ENCODE results near the gene STARD5. TPM values are rescaled to one million over a fixed set of nuclear protein-coding genes. Genes with fewer than 3 reads are reported as not detected.

The STARD5 gene
- total RNA-seq, 1 experiment from 2014 or later = 1.0 TPM

DNA sequence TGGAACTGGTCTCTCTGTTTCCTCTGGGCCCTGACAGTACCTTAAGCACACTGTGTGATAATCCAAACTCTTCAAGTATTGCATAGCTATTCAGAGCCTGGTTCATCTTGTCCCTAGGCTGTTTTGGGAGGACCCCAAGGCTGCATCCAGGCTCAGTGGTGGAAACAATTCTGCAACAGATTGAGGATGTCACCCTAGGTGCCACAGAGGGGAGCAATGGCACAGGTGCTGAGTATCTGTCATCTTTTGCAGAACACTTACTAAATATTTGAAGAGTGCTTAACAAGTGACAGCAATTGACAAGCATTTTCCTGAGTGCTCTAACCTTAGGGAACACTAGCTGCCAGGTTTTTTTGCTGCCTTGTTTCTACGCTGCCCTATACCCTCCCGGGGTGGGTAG lies 27.8 kb downstream of the STARD5 start:
- intact Hi-C loops (cut with micrococcal nuclease; ENCODE audit: unreplicated experiment) = no loop called here
- Mint-ChIP-seq H3K27ac (ENCODE audit: unreplicated experiment) (no peak overlapping the region), H3K36me3 (ENCODE audit: insufficient read depth, unreplicated experiment) (no peaks in the 10 kb centered on the region), H3K9me3 (ENCODE audit: unreplicated experiment) (no peaks in the 10 kb centered on the region), H3K27me3 (ENCODE audit: insufficient read depth, unreplicated experiment) (peaks cover 11% of the 10 kb centered on the region), H3K4me1 (ENCODE audit: low read depth, unreplicated experiment) (no peaks in the 10 kb centered on the region), H3K4me3 (ENCODE audit: unreplicated experiment) (no peak overlapping the region)
- Histone ChIP-seq H3K36me3 (ENCODE audit: control insufficient read depth, insufficient read depth, low read length) (no peaks in the 10 kb centered on the region), H3K27me3 (replicated peaks; ENCODE audit: control insufficient read depth, insufficient read depth, low read length) (no peaks in the 10 kb centered on the region; the same call in none of the 2 replicates), H3K9me3 (no peaks in the 10 kb centered on the region), H3K4me1 (no peaks in the 10 kb centered on the region), H3K4me3 (ENCODE audit: low read depth, low read length) (no peak overlapping the region)
- CTCF ChIA-PET = no interaction called here
- DNase-seq = no peak
- BruUV-seq (replicated peaks) = no TSS peak
- TF ChIP-seq, protein P1, sequence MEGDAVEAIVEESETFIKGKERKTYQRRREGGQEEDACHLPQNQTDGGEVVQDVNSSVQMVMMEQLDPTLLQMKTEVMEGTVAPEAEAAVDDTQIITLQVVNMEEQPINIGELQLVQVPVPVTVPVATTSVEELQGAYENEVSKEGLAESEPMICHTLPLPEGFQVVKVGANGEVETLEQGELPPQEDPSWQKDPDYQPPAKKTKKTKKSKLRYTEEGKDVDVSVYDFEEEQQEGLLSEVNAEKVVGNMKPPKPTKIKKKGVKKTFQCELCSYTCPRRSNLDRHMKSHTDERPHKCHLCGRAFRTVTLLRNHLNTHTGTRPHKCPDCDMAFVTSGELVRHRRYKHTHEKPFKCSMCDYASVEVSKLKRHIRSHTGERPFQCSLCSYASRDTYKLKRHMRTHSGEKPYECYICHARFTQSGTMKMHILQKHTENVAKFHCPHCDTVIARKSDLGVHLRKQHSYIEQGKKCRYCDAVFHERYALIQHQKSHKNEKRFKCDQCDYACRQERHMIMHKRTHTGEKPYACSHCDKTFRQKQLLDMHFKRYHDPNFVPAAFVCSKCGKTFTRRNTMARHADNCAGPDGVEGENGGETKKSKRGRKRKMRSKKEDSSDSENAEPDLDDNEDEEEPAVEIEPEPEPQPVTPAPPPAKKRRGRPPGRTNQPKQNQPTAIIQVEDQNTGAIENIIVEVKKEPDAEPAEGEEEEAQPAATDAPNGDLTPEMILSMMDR (IDR thresholded peaks at IDR 0.05; ENCODE audit: insufficient read depth in 1 of 2, low read depth in 1 of 2, low read length in 1 of 2, severe bottlenecking in 1 of 2, unreplicated experiment in 1 of 2) = no peak
- POLR2A ChIA-PET = no interaction called here

DNA sequence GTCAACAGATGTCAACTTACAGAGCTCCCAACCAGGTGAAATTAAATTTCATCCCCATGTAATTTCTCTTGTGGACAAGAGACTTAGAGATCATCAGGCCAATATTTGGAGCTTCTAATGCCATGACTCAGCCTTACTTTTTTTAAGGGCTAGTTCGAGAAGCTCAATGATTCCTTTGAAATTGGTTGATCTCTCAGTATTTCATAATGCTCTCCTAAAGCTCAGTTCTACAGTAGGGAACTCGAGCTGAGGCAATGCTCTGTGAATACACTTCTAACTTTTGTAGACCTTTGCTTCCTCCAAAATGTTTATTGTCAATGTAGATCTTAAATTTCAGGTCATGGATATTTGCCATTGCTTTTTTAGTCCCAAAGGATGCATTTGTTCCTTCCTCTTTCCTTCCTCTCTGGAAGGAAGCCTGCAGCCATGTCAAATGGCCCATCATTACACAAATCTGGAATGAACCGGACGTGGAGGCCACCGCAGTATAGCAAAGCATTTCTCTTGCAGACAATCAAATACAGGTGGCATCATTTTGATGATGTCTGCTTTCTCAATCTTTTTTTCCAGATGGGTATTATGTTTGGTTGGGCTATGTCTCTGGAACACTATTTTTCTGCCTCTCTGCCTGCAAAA lies 28.3 kb downstream of the STARD5 start:
- TF ChIP-seq, protein P1 (IDR thresholded peaks at IDR 0.05; ENCODE audit: insufficient read depth in 1 of 2, low read depth in 1 of 2, low read length in 1 of 2, severe bottlenecking in 1 of 2, unreplicated experiment in 1 of 2) = no peak
- DNase-seq = no peak
- Histone ChIP-seq H3K27me3 (replicated peaks; ENCODE audit: control insufficient read depth, insufficient read depth, low read length) (no peaks in the 10 kb centered on the region; the same call in none of the 2 replicates), H3K36me3 (ENCODE audit: control insufficient read depth, insufficient read depth, low read length) (no peaks in the 10 kb centered on the region), H3K4me3 (ENCODE audit: low read depth, low read length) (no peak overlapping the region), H3K9me3 (no peaks in the 10 kb centered on the region), H3K4me1 (no peaks in the 10 kb centered on the region)
- Mint-ChIP-seq H3K27ac (ENCODE audit: unreplicated experiment) (no peak overlapping the region), H3K36me3 (ENCODE audit: insufficient read depth, unreplicated experiment) (no peaks in the 10 kb centered on the region), H3K27me3 (ENCODE audit: insufficient read depth, unreplicated experiment) (peaks cover 11% of the 10 kb centered on the region), H3K9me3 (ENCODE audit: unreplicated experiment) (no peaks in the 10 kb centered on the region), H3K4me3 (ENCODE audit: unreplicated experiment) (no peak overlapping the region), H3K4me1 (ENCODE audit: low read depth, unreplicated experiment) (no peaks in the 10 kb centered on the region)
- POLR2A ChIA-PET = no interaction called here
- CTCF ChIA-PET = interaction anchor here (0.6 kb wide), 1 partner anchor 20 kb away, joined by 3 read pairs; no protein-coding TSS in a partner anchor
- no TSS peak for BruUV-seq (replicated peaks)
- intact Hi-C loops (cut with micrococcal nuclease; ENCODE audit: unreplicated experiment) = no loop called here

DNA sequence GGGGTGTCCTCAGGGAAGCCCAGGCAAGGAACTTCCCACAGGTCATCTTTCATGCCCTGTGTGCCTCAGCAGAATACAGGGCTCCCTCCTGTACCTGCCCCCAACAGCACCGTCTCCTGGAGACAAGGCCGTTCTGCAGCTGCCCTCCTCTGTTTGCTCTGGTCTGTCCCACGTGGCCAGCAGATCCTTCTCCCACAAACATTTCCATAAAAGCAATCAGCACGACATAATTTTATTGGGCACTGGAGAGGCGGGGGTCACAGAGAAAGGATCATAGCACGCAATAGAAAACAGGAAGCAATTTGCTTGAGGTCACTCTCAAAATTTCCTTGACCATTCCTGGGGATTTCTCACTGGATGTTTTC lies 29.4 kb downstream of the STARD5 start:
- CTCF ChIA-PET = no interaction called here

More for the DNA sequence above, 29.4 kb downstream of the STARD5 start:
- H3K36me3 Mint-ChIP-seq (ENCODE audit: insufficient read depth, unreplicated experiment) = no peaks in the 10 kb centered on the region
- BruUV-seq (replicated peaks) = no TSS peak
- H3K9me3 ChIP-seq = no peaks in the 10 kb centered on the region
- no peaks in the 10 kb centered on the region; the same call in none of the 2 replicates for H3K27me3 ChIP-seq (replicated peaks; ENCODE audit: control insufficient read depth, insufficient read depth, low read length)
- DNase-seq = no peak
- POLR2A ChIA-PET = no interaction called here
- no peaks in the 10 kb centered on the region for H3K4me1 ChIP-seq
- no peaks in the 10 kb centered on the region for H3K9me3 Mint-ChIP-seq (ENCODE audit: unreplicated experiment)
- TF ChIP-seq, protein P1 (IDR thresholded peaks at IDR 0.05; ENCODE audit: insufficient read depth in 1 of 2, low read depth in 1 of 2, low read length in 1 of 2, severe bottlenecking in 1 of 2, unreplicated experiment in 1 of 2) = no peak
- no peak overlapping the region for H3K4me3 ChIP-seq (ENCODE audit: low read depth, low read length)
- H3K27ac Mint-ChIP-seq (ENCODE audit: unreplicated experiment) = no peak overlapping the region
- no peaks in the 10 kb centered on the region for H3K36me3 ChIP-seq (ENCODE audit: control insufficient read depth, insufficient read depth, low read length)
- H3K4me1 Mint-ChIP-seq (ENCODE audit: low read depth, unreplicated experiment) = no peaks in the 10 kb centered on the region
- no peak overlapping the region for H3K4me3 Mint-ChIP-seq (ENCODE audit: unreplicated experiment)
- intact Hi-C loops (cut with micrococcal nuclease; ENCODE audit: unreplicated experiment) = no loop called here
- peaks cover 13% of the 10 kb centered on the region for H3K27me3 Mint-ChIP-seq (ENCODE audit: insufficient read depth, unreplicated experiment)

Measured in Caco-2 (cell line).